GM19035 (cell line): Measurements from ENCODE around the gene HLA-DQA2.
"Not testable (repeated sequence)": the region's sequence is repeated elsewhere in the genome, so short reads cannot be mapped to it uniquely, and the experiment has no call there.

Experiments
- ATAC-seq: cut with Tn5 transposase; IDR thresholded peaks from one replicate; pipeline ENCODE4 v1.9.1; 2021; ENCODE audit not compliant: unreplicated experiment

Gene HLA-DQA2

GRCh38 chr6:32775071-32775470 lies 33.9 kb downstream of the HLA-DQA2 start:
- no peak for ATAC-seq

GRCh38 chr6:32779036-32779435 lies 37.8 kb downstream of the HLA-DQA2 start:
- no peak for ATAC-seq

GRCh38 chr6:32782923-32783322 lies 41.7 kb downstream of the HLA-DQA2 start:
- ATAC-seq: not testable (repeated sequence)

- ATAC-seq: no peak
These were observed 44.8 kb downstream of the HLA-DQA2 start for GRCh38 chr6:32785781-32786533.

- no peak for ATAC-seq
These were observed 49.1 kb downstream of the HLA-DQA2 start for GRCh38 chr6:32790306-32790705.

- no peak for ATAC-seq
These were observed 51.8 kb downstream of the HLA-DQA2 start for GRCh38 chr6:32792901-32793435.

- ATAC-seq: no peak
These were observed 53.3 kb downstream of the HLA-DQA2 start for GRCh38 chr6:32794510-32794909.
